GM12878 (cell line): ENCODE measurements around the gene RAB8A. TPM values are rescaled to one million over a fixed set of nuclear protein-coding genes. Genes with fewer than 3 reads are reported as not detected.

Experiments used
- ATAC-seq: fragments of 200-7000 bp; cut with Tn5 transposase; 3 replicates; pipeline ENCODE4 v1.9.1; 2020; ENCODE audit warnings: mild to moderate bottlenecking, moderate library complexity
- BruUV-seq: library from RNA; stranded (reverse); fragments of 400-500 nt; replicated peaks from 2 replicates; lab custom pipeline; 2021; lab: Mats Ljungman, UMichigan
- CTCF ChIA-PET: fragments of 300-600 bp; sonication (Branson Sonifier 250); formaldehyde crosslinking; extraction: SDS; loops from one replicate; lab custom pipeline; 2021; ENCODE audit warnings: inconsistent platforms; lab: Yijun Ruan, JAX
- POLR2A ChIA-PET: fragments of 350-600 bp; formaldehyde crosslinking; extraction: SDS; loops from one replicate; lab custom pipeline; 2021; ENCODE audit warnings: inconsistent platforms; lab: Charles Lee
- RAD21 ChIA-PET: fragments of 300-600 bp; sonication (Branson Sonifier 250); formaldehyde crosslinking; loops from one replicate; lab custom pipeline; 2023; ENCODE audit warnings: antibody characterized with exemption; ENCODE audit not compliant: unreplicated experiment; lab: Charles Lee
- SMC1A ChIA-PET: fragments of 300-600 bp; sonication (Branson Sonifier 250); formaldehyde crosslinking; loops from one replicate; lab custom pipeline; 2023; ENCODE audit not compliant: unreplicated experiment, uncharacterized antibody; lab: Charles Lee
- DNase-seq: peaks from one replicate; pipeline ENCODE4 v3.0.0-alpha.2; 2011; ENCODE audit warnings: low read depth, low spot score
- FAIRE-seq: peaks from 3 replicates; lab custom pipeline; 2011; peaks lifted over from hg19 to GRCh38; lab: Jason Lieb, UNC
- H2AFZ ChIP-seq: 2 replicates; pipeline ENCODE4 v1.6.0; 2011; ENCODE audit warnings: low read depth, low read length, control low read depth; ENCODE audit not compliant: control insufficient read depth
- H3K27ac ChIP-seq: 2 replicates; pipeline ENCODE4 v1.5.1; 2011; ENCODE audit warnings: control low read depth; ENCODE audit not compliant: control insufficient read depth, insufficient read depth
- H3K27me3 ChIP-seq, 2 experiments: replicated peaks in 1 of 2; 2 replicates each; pipeline versions ENCODE4 v1.6.0 to v1.6.1; 2011; ENCODE audit warnings: low read length in 1 of 2; ENCODE audit not compliant: control insufficient read depth in 2 of 2, insufficient read depth in 2 of 2
- H3K36me3 ChIP-seq, 2 experiments: 2 replicates each; pipeline ENCODE4 v1.5.1; 2011; ENCODE audit warnings: low read length in 1 of 2; ENCODE audit not compliant: control insufficient read depth in 2 of 2, insufficient read depth in 2 of 2
- H3K4me1 ChIP-seq: 2 replicates; pipeline ENCODE4 v1.6.1; 2011; ENCODE audit warnings: mild to moderate bottlenecking, low read length, moderate library complexity, mixed read lengths; ENCODE audit not compliant: control insufficient read depth, insufficient read depth
- H3K4me2 ChIP-seq: 2 replicates; pipeline ENCODE4 v1.6.0; 2011; ENCODE audit warnings: control low read depth; ENCODE audit not compliant: control insufficient read depth, insufficient read depth
- H3K4me3 ChIP-seq: fragments of 200-600 bp; sonication (generic); 2 replicates; pipeline ENCODE4 v1.5.1; 2016
- H3K79me2 ChIP-seq: 2 replicates; pipeline ENCODE4 v1.6.0; 2011; ENCODE audit warnings: low read length; ENCODE audit not compliant: control insufficient read depth, insufficient read depth
- H3K9ac ChIP-seq: 2 replicates; pipeline ENCODE4 v1.8.0; 2011; ENCODE audit warnings: low read length, control low read depth, mixed read lengths; ENCODE audit not compliant: control insufficient read depth, insufficient read depth
- H3K9me3 ChIP-seq: replicated peaks from 3 replicates; pipeline ENCODE4 v1.5.1; 2011; ENCODE audit warnings: mild to moderate bottlenecking, low read length; ENCODE audit not compliant: control insufficient read depth, insufficient read depth
- H4K20me1 ChIP-seq: 2 replicates; pipeline ENCODE4 v1.6.0; 2011; ENCODE audit not compliant: control insufficient read depth, insufficient read depth
- BRCA1 ChIP-seq: IDR thresholded peaks from 2 replicates; pipeline ENCODE4 v1.6.1; 2011; ENCODE audit warnings: low read depth, low read length, improper control_type of control experiment
- CREB1 ChIP-seq: IDR thresholded peaks from 2 replicates; pipeline ENCODE4 v1.6.1; 2012; ENCODE audit warnings: low read depth, mild to moderate bottlenecking, inconsistent platforms
- IKZF1 ChIP-seq: fragments of 450-650 bp; conservative IDR thresholded peaks from 2 replicates; pipeline ENCODE4 v1.6.1; 2017; ENCODE audit warnings: antibody characterized with exemption, mild to moderate bottlenecking
- KAT2A ChIP-seq: conservative IDR thresholded peaks from 2 replicates; pipeline ENCODE4 v1.6.1; 2011; ENCODE audit warnings: low read depth, low read length; ENCODE audit not compliant: control insufficient read depth
- NBN ChIP-seq: fragments of 450-650 bp; IDR thresholded peaks from 2 replicates; pipeline ENCODE4 v1.6.1; 2016
- NR2C2 ChIP-seq: IDR thresholded peaks from 2 replicates; pipeline ENCODE4 v1.6.1; 2011; ENCODE audit warnings: borderline replicate concordance, low read depth; ENCODE audit not compliant: control insufficient read depth, insufficient read length
- POLR2AphosphoS5 ChIP-seq: IDR thresholded peaks from 2 replicates; pipeline ENCODE4 v1.6.1; 2011; ENCODE audit warnings: mild to moderate bottlenecking, low read length, inconsistent platforms
- RELB ChIP-seq: fragments of 450-650 bp; IDR thresholded peaks from 2 replicates; pipeline ENCODE4 v1.6.1; 2017; ENCODE audit warnings: low read depth, mild to moderate bottlenecking, moderate library complexity
- SIN3A ChIP-seq: IDR thresholded peaks from 2 replicates; pipeline ENCODE4 v1.6.1; 2012; ENCODE audit warnings: low read depth, low read length, improper control_type of control experiment
- SKIL ChIP-seq: fragments of 450-650 bp; IDR thresholded peaks from 2 replicates; pipeline ENCODE4 v1.6.1; 2017; ENCODE audit warnings: mild to moderate bottlenecking, low read depth, inconsistent platforms; ENCODE audit not compliant: poor library complexity, severe bottlenecking
- SREBF1 ChIP-seq: IDR thresholded peaks from 2 replicates; pipeline ENCODE4 v1.6.1; 2012; ENCODE audit warnings: mild to moderate bottlenecking, low read length
- WGBS: methylation state at CpG from one replicate; pipeline ENCODE4 v1.1.6; 2016; ENCODE audit warnings: low lambda C conversion rate; ENCODE audit not compliant: insufficient replicate concordance, insufficient coverage; ENCODE audit errors: missing lambda C conversion rate; 5-methylcytosine and 5-hydroxymethylcytosine counted together
- in situ Hi-C: fragments of 300-500 bp; cut with MboI; formaldehyde crosslinking; loops from 9 replicates; pipeline ENCODE4 v1.14.3; 2018; ENCODE audit warnings: mixed read lengths
- intact Hi-C: fragments of 100-400 bp; cut with micrococcal nuclease; formaldehyde crosslinking; loops from one replicate; pipeline ENCODE4 v1.14.2; 2022; ENCODE audit not compliant: unreplicated experiment
- polyA plus RNA-seq, 11 experiments: library from polyadenylated mRNA; depleted of rRNA in 4 of 11; unstranded in 6 of 11; stranded (reverse) in 5 of 11; fragments of >200 nt; fragmentation: Nextera tagmentation in 4 of 11; fragmentation: Illumina TruSeq in 1 of 11; extraction: Ambion mirVana in 4 of 11; extraction: Trizol in 1 of 11; gene quantifications; 1 replicate in 1 of 11; 2 replicates in 10 of 11; pipeline versions ENCODE4 v1.2.1 to v1.2.3, GENCODE V29; 2011 to 2016; ENCODE audit warnings: inconsistent platforms in 2 of 11, missing spikeins in 2 of 11, low read depth in 1 of 11
- total RNA-seq, 4 experiments: library from RNA; depleted of rRNA in 3 of 4; stranded (reverse); fragments of >200 nt in 3 of 4; fragmentation: Illumina TruSeq in 1 of 4; extraction: Trizol in 1 of 4; gene quantifications; 2 replicates each; pipeline versions ENCODE4 v1.2.1 to v1.2.3, GENCODE V29; 2013 to 2021
- TF ChIP-seq, protein P1 (sequence below): fragments of 150-350 bp; IDR thresholded peaks from 2 replicates; pipeline ENCODE4 v1.6.1; 2016; ENCODE audit warnings: low read depth, low read length
- TF ChIP-seq, protein P2 (sequence below): fragments of 450-650 bp; IDR thresholded peaks from 2 replicates; pipeline ENCODE4 v1.6.1; 2016; ENCODE audit warnings: mild to moderate bottlenecking

Gene RAB8A
- total and polyA plus RNA-seq, 10 of the 15 experiments (the other 5 are each of a cell fraction or from before 2014, with no cell fraction given): 23.9 to 314 (median 185) TPM

- no peaks in the 10 kb centered on the region for H3K9me3 ChIP-seq
- RAD21 ChIA-PET: interaction anchor here (0.8 to 1.9 kb wide), 6 partner anchors 8 to 101 kb away, joined by 3 to 7 read pairs (median 4); partner anchors contain the start of gene HSH2D
- H3K4me2 ChIP-seq: peak overlapping the region; percentile 87
- DNase-seq (peak; percentile 94), ATAC-seq (peak; percentile 57), FAIRE-seq (peak; percentile 52)
- peak overlapping the region; percentile 99 for H3K27ac ChIP-seq
- intact Hi-C loops: loop anchor here (2.0 to 5.0 kb wide), 4 partner anchors 32 to 508 kb away; partner anchors contain the start of gene RAB8A
- 2% methylated on average over 17 of the region's 17 CpGs for WGBS
- CTCF ChIA-PET: interaction anchor here (1.7 to 3.8 kb wide), 2 partner anchors 32 to 38 kb away, joined by 11 to 26 read pairs; no protein-coding TSS in a partner anchor
- BruUV-seq: TSS peak; percentile 60
- in situ Hi-C loops: no loop called here
- no peak overlapping the region for H2AFZ ChIP-seq
- peaks cover under 1% of the 10 kb centered on the region; the same call in 1 of the 2 replicates for H4K20me1 ChIP-seq
- peak overlapping the region; percentile 99 for H3K9ac ChIP-seq
- POLR2A ChIA-PET: interaction anchor here (0.6 to 4.1 kb wide), 6 partner anchors 11 to 181 kb away, joined by 3 to 36 read pairs (median 5); partner anchors contain the start of gene HSH2D
- peaks cover 15 to 29% of the 10 kb centered on the region in 2 experiments for H3K36me3 ChIP-seq
- H3K4me3 ChIP-seq: peak overlapping the region; percentile 92
- H3K79me2 ChIP-seq: peaks cover 90% of the 10 kb centered on the region
- H3K27me3 ChIP-seq: no peaks in the 10 kb centered on the region
- SMC1A ChIA-PET: interaction anchor here (1.0 to 2.2 kb wide), 6 partner anchors 32 to 118 kb away, joined by 3 to 9 read pairs (median 6); partner anchors contain the start of genes AP1M1 and RAB8A
- H3K4me1 ChIP-seq: peaks cover 38% of the 10 kb centered on the region
- TF ChIP-seq POLR2AphosphoS5 (peak; percentile 95), RELB (no peak; the same call in 1 of the 2 replicates), KAT2A (no peak), NR2C2 (no peak), NBN (peak; percentile 49), SIN3A (peak; percentile 57; the same call in 1 of the 2 replicates), IKZF1 (peak; percentile 44; the same call in 1 of the 2 replicates), SKIL (peak; percentile 14), SREBF1 (no peak), CREB1 (peak; percentile 94), BRCA1 (no peak)
- TF ChIP-seq, protein P1, sequence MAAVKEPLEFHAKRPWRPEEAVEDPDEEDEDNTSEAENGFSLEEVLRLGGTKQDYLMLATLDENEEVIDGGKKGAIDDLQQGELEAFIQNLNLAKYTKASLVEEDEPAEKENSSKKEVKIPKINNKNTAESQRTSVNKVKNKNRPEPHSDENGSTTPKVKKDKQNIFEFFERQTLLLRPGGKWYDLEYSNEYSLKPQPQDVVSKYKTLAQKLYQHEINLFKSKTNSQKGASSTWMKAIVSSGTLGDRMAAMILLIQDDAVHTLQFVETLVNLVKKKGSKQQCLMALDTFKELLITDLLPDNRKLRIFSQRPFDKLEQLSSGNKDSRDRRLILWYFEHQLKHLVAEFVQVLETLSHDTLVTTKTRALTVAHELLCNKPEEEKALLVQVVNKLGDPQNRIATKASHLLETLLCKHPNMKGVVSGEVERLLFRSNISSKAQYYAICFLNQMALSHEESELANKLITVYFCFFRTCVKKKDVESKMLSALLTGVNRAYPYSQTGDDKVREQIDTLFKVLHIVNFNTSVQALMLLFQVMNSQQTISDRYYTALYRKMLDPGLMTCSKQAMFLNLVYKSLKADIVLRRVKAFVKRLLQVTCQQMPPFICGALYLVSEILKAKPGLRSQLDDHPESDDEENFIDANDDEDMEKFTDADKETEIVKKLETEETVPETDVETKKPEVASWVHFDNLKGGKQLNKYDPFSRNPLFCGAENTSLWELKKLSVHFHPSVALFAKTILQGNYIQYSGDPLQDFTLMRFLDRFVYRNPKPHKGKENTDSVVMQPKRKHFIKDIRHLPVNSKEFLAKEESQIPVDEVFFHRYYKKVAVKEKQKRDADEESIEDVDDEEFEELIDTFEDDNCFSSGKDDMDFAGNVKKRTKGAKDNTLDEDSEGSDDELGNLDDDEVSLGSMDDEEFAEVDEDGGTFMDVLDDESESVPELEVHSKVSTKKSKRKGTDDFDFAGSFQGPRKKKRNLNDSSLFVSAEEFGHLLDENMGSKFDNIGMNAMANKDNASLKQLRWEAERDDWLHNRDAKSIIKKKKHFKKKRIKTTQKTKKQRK: no peak
- TF ChIP-seq, protein P2, sequence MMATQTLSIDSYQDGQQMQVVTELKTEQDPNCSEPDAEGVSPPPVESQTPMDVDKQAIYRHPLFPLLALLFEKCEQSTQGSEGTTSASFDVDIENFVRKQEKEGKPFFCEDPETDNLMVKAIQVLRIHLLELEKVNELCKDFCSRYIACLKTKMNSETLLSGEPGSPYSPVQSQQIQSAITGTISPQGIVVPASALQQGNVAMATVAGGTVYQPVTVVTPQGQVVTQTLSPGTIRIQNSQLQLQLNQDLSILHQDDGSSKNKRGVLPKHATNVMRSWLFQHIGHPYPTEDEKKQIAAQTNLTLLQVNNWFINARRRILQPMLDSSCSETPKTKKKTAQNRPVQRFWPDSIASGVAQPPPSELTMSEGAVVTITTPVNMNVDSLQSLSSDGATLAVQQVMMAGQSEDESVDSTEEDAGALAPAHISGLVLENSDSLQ: peak; percentile 80
Measured at GRCh38 chr19:16078759-16079707, 32.7 kb upstream of the RAB8A start.
